Hippocampal formation (tissue), 2 donors: ENCODE results near the gene FBXW2.
"Not testable (repeated sequence)": the region's sequence is repeated elsewhere in the genome, so short reads cannot be mapped to it uniquely, and the experiment has no call there.

Experiments
- DNase-seq, 2 donors: peaks; one replicate each; lab custom pipeline; 2025; lab: John Stamatoyannopoulos, UW

FBXW2 gene

GRCh38 chr9:120779227-120779626 is 14.0 kb downstream of the FBXW2 start:
- DNase-seq, result no peak

- no peak for DNase-seq
These were observed 14.5 kb downstream of the FBXW2 start for GRCh38 chr9:120778758-120779157.

- no peak for DNase-seq
These were observed 16.0 kb downstream of the FBXW2 start for GRCh38 chr9:120777229-120777628.

- DNase-seq, result no peak
These were observed 16.4 kb downstream of the FBXW2 start for GRCh38 chr9:120776788-120777187.

- no peak for DNase-seq
These were observed 17.4 kb downstream of the FBXW2 start for GRCh38 chr9:120775859-120776258.

GRCh38 chr9:120774719-120775118 is 18.5 kb downstream of the FBXW2 start:
- no peak for DNase-seq

GRCh38 chr9:120773256-120773655 is 20.0 kb downstream of the FBXW2 start:
- DNase-seq, result no peak

GRCh38 chr9:120770931-120771330 is 22.3 kb downstream of the FBXW2 start:
- no peak for DNase-seq

- DNase-seq, result no peak
These were observed 24.3 kb downstream of the FBXW2 start for GRCh38 chr9:120768886-120769285.

- no peak for DNase-seq
These were observed 25.0 kb downstream of the FBXW2 start for GRCh38 chr9:120768247-120768646.

- DNase-seq, result no peak
These were observed 25.8 kb downstream of the FBXW2 start for GRCh38 chr9:120767451-120767850.

- no peak for DNase-seq
These were observed 27.2 kb downstream of the FBXW2 start for GRCh38 chr9:120765910-120766425.

- DNase-seq, result no peak
These were observed 28.7 kb downstream of the FBXW2 start for GRCh38 chr9:120764476-120764875.

GRCh38 chr9:120761006-120761405 is 32.2 kb downstream of the FBXW2 start:
- DNase-seq, result no peak

- DNase-seq, result no peak
These were observed 33.3 kb downstream of the FBXW2 start for GRCh38 chr9:120759755-120760400.

- DNase-seq, result no peak
These were observed 34.7 kb downstream of the FBXW2 start for GRCh38 chr9:120758544-120758943.

GRCh38 chr9:120757026-120757913 is 35.9 kb downstream of the FBXW2 start:
- DNase-seq, result no peak

- DNase-seq, result no peak
These were observed 36.7 kb downstream of the FBXW2 start for GRCh38 chr9:120756531-120756930.

- peak; percentile 24 to 26 for DNase-seq
These were observed 37.3 kb downstream of the FBXW2 start for GRCh38 chr9:120755810-120756434.

- DNase-seq, result no peak
These were observed 38.2 kb downstream of the FBXW2 start for GRCh38 chr9:120755044-120755443.

- no peak for DNase-seq
These were observed 42.8 kb downstream of the FBXW2 start for GRCh38 chr9:120750421-120750820.

GRCh38 chr9:120746366-120746765 is 46.9 kb downstream of the FBXW2 start:
- not testable (repeated sequence) for DNase-seq

- DNase-seq, result no peak
These were observed 47.9 kb downstream of the FBXW2 start for GRCh38 chr9:120745278-120745677.
